ENCODE measurements around the gene CD83. TPM values are rescaled to one million over a fixed set of nuclear protein-coding genes. Genes with fewer than 3 reads are reported as not detected.

CD83 gene
- total and polyA plus RNA-seq, 7 experiments from 2014 or later, result 1.9 to 113 (median 5.1) TPM

GRCh38 chr6:14086701-14087100 lies 30.9 kb upstream of the CD83 start:
- POLR2A ChIA-PET, result no interaction called here
- CTCF ChIA-PET, result no interaction called here
- no peaks in the 10 kb centered on the region for H3K9me3 ChIP-seq (ENCODE audit: control insufficient read depth in 2 of 3, low read length in 3 of 3)
- no peak overlapping the region for H3K4me3 ChIP-seq (ENCODE audit: low read length)
- H3K4me1 Mint-ChIP-seq, result peaks cover 0 to 11% (median 4%) of the 10 kb centered on the region in 7 donors
- no peak overlapping the region for H3K27ac ChIP-seq (ENCODE audit: low read depth, low read length)
- no peak for DNase-seq
- H3K4me3 Mint-ChIP-seq, result no peak overlapping the region
- peaks cover 0 to 4% (median 0%) of the 10 kb centered on the region in 5 donors for H3K36me3 Mint-ChIP-seq
- H3K27me3 ChIP-seq (ENCODE audit: control insufficient read depth in 2 of 2, insufficient read depth in 2 of 2, low read length in 2 of 2), result no peaks in the 10 kb centered on the region
- intact Hi-C loops (cut with micrococcal nuclease), result no loop called here
- H3K36me3 ChIP-seq (ENCODE audit: control insufficient read depth in 2 of 3, insufficient read depth in 3 of 3, low read length in 3 of 3), result no peaks in the 10 kb centered on the region
- peaks cover 0 to 6% (median 4%) of the 10 kb centered on the region in 5 donors for H3K27me3 Mint-ChIP-seq
- no peak for ATAC-seq
- no peak overlapping the region for H3K27ac Mint-ChIP-seq
- no peaks in the 10 kb centered on the region for H3K4me1 ChIP-seq (ENCODE audit: control insufficient read depth in 2 of 2, insufficient read depth in 2 of 2, low read length in 2 of 2)
- H3K9me3 Mint-ChIP-seq, result peaks cover 0 to 2% (median 0%) of the 10 kb centered on the region in 11 donors

- Mint-ChIP-seq H3K27ac (no peak overlapping the region), H3K27me3 (peaks cover 0 to 6% (median 4%) of the 10 kb centered on the region in 5 donors), H3K36me3 (peaks cover 0 to 9% (median 7%) of the 10 kb centered on the region in 5 donors), H3K4me3 (no peak overlapping the region), H3K4me1 (peaks cover 0 to 15% (median 4%) of the 10 kb centered on the region in 7 donors), H3K9me3 (peaks cover 0 to 13% (median 4%) of the 10 kb centered on the region in 11 donors)
- ATAC-seq, result no peak
- H3K4me1 ChIP-seq (ENCODE audit: control insufficient read depth in 2 of 2, insufficient read depth in 2 of 2, low read length in 2 of 2), result no peaks in the 10 kb centered on the region
- H3K4me3 ChIP-seq (ENCODE audit: low read length), result no peak overlapping the region
- H3K36me3 ChIP-seq (ENCODE audit: control insufficient read depth in 2 of 3, insufficient read depth in 3 of 3, low read length in 3 of 3), result no peaks in the 10 kb centered on the region
- ChIA-PET POLR2A (no interaction called here), CTCF (no interaction called here)
- intact Hi-C loops (cut with micrococcal nuclease), result no loop called here
- DNase-seq, result no peak
- H3K27me3 ChIP-seq (ENCODE audit: control insufficient read depth in 2 of 2, insufficient read depth in 2 of 2, low read length in 2 of 2), result peaks cover 0 to 4% of the 10 kb centered on the region in 2 donors
- H3K9me3 ChIP-seq (ENCODE audit: control insufficient read depth in 2 of 3, low read length in 3 of 3), result peaks cover 0 to 5% (median 0%) of the 10 kb centered on the region in 3 experiments
- H3K27ac ChIP-seq (ENCODE audit: low read depth, low read length), result no peak overlapping the region
Observed at GRCh38 chr6:14088600-14089192, 28.9 kb upstream of the CD83 start.

GRCh38 chr6:14089224-14089623 lies 28.3 kb upstream of the CD83 start:
- Mint-ChIP-seq H3K27ac (no peak overlapping the region), H3K27me3 (peaks cover 0 to 6% (median 3%) of the 10 kb centered on the region in 5 donors), H3K4me3 (no peak overlapping the region), H3K9me3 (peaks cover 0 to 14% (median 4%) of the 10 kb centered on the region in 11 donors), H3K36me3 (peaks cover 0 to 9% (median 7%) of the 10 kb centered on the region in 5 donors), H3K4me1 (peaks cover 0 to 21% (median 4%) of the 10 kb centered on the region in 7 donors)
- ChIA-PET CTCF (interaction anchor here (0.6 kb wide), 1 partner anchor 752 kb away, joined by 4 read pairs; no protein-coding TSS in a partner anchor), POLR2A (no interaction called here)
- Histone ChIP-seq H3K27me3 (ENCODE audit: control insufficient read depth in 2 of 2, insufficient read depth in 2 of 2, low read length in 2 of 2) (peaks cover 0 to 4% of the 10 kb centered on the region in 2 donors), H3K9me3 (ENCODE audit: control insufficient read depth in 2 of 3, low read length in 3 of 3) (peaks cover 0 to 5% (median 0%) of the 10 kb centered on the region in 3 experiments), H3K4me3 (ENCODE audit: low read length) (no peak overlapping the region), H3K27ac (ENCODE audit: low read depth, low read length) (no peak overlapping the region), H3K4me1 (ENCODE audit: control insufficient read depth in 2 of 2, insufficient read depth in 2 of 2, low read length in 2 of 2) (no peaks in the 10 kb centered on the region), H3K36me3 (ENCODE audit: control insufficient read depth in 2 of 3, insufficient read depth in 3 of 3, low read length in 3 of 3) (no peaks in the 10 kb centered on the region)
- DNase-seq, result no peak
- no peak for ATAC-seq
- intact Hi-C loops (cut with micrococcal nuclease), result no loop called here

- Mint-ChIP-seq H3K36me3 (peaks cover 0 to 9% (median 7%) of the 10 kb centered on the region in 5 donors), H3K4me3 (no peak overlapping the region), H3K27ac (no peak overlapping the region), H3K27me3 (peaks cover 0 to 6% (median 3%) of the 10 kb centered on the region in 5 donors), H3K4me1 (peaks cover 0 to 35% (median 4%) of the 10 kb centered on the region in 7 donors), H3K9me3 (peaks cover 0 to 15% (median 4%) of the 10 kb centered on the region in 11 donors)
- Histone ChIP-seq H3K4me3 (ENCODE audit: low read length) (no peak overlapping the region), H3K27ac (ENCODE audit: low read depth, low read length) (no peak overlapping the region), H3K4me1 (ENCODE audit: control insufficient read depth in 2 of 2, insufficient read depth in 2 of 2, low read length in 2 of 2) (no peaks in the 10 kb centered on the region), H3K36me3 (ENCODE audit: control insufficient read depth in 2 of 3, insufficient read depth in 3 of 3, low read length in 3 of 3) (no peaks in the 10 kb centered on the region), H3K27me3 (ENCODE audit: control insufficient read depth in 2 of 2, insufficient read depth in 2 of 2, low read length in 2 of 2) (peaks cover 0 to 4% of the 10 kb centered on the region in 2 donors), H3K9me3 (ENCODE audit: control insufficient read depth in 2 of 3, low read length in 3 of 3) (peaks cover 0 to 5% (median 0%) of the 10 kb centered on the region in 3 experiments)
- intact Hi-C loops (cut with micrococcal nuclease), result no loop called here
- CTCF ChIA-PET, result interaction anchor here (0.7 kb wide), 1 partner anchor 192 kb away, joined by 3 read pairs; no protein-coding TSS in a partner anchor
- DNase-seq, result no peak
- POLR2A ChIA-PET, result no interaction called here
- ATAC-seq, result no peak
Observed at GRCh38 chr6:14091339-14091978, 26.1 kb upstream of the CD83 start.

DNA sequence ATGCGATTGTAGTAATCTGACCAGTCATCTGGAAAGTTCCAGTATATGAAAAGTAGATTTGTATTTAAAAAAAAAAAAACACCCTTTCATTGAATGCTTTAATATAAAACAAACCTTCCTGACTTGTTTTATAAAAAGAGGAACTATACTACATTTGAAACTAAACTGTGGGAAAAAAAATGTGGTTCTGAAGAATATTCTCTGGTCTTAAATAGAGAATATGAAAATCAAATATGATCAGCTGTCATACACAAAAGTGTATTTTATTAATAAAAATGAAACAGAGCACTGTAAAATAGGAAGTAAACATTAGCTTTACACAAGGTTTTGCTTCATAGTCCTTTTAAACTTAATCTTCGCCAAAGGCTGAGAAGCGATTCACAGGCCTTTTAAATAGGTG lies 25.3 kb upstream of the CD83 start:
- Mint-ChIP-seq H3K4me1 (peaks cover 0 to 33% (median 4%) of the 10 kb centered on the region in 7 donors), H3K4me3 (no peak overlapping the region), H3K27me3 (peaks cover 0 to 6% (median 3%) of the 10 kb centered on the region in 5 donors), H3K9me3 (peaks cover 0 to 15% (median 4%) of the 10 kb centered on the region in 11 donors), H3K27ac (no peak overlapping the region), H3K36me3 (peaks cover 0 to 9% (median 7%) of the 10 kb centered on the region in 5 donors)
- DNase-seq (no peak), ATAC-seq (no peak)
- Histone ChIP-seq H3K4me1 (ENCODE audit: control insufficient read depth in 2 of 2, insufficient read depth in 2 of 2, low read length in 2 of 2) (no peaks in the 10 kb centered on the region), H3K9me3 (ENCODE audit: control insufficient read depth in 2 of 3, low read length in 3 of 3) (peaks cover 0 to 5% (median 0%) of the 10 kb centered on the region in 3 experiments), H3K36me3 (ENCODE audit: control insufficient read depth in 2 of 3, insufficient read depth in 3 of 3, low read length in 3 of 3) (no peaks in the 10 kb centered on the region), H3K4me3 (ENCODE audit: low read length) (no peak overlapping the region), H3K27ac (ENCODE audit: low read depth, low read length) (no peak overlapping the region), H3K27me3 (ENCODE audit: control insufficient read depth in 2 of 2, insufficient read depth in 2 of 2, low read length in 2 of 2) (peaks cover 0 to 4% of the 10 kb centered on the region in 2 donors)
- ChIA-PET CTCF (no interaction called here), POLR2A (no interaction called here)
- intact Hi-C loops (cut with micrococcal nuclease), result no loop called here

- no peaks in the 10 kb centered on the region for H3K4me1 ChIP-seq (ENCODE audit: control insufficient read depth in 2 of 2, insufficient read depth in 2 of 2, low read length in 2 of 2)
- peaks cover 0 to 15% (median 4%) of the 10 kb centered on the region in 11 donors for H3K9me3 Mint-ChIP-seq
- intact Hi-C loops (cut with micrococcal nuclease), result no loop called here
- H3K27me3 Mint-ChIP-seq, result peaks cover 0 to 6% (median 3%) of the 10 kb centered on the region in 5 donors
- ChIA-PET CTCF (no interaction called here), POLR2A (no interaction called here)
- peaks cover 0 to 4% of the 10 kb centered on the region in 2 donors for H3K27me3 ChIP-seq (ENCODE audit: control insufficient read depth in 2 of 2, insufficient read depth in 2 of 2, low read length in 2 of 2)
- peaks cover 0 to 35% (median 4%) of the 10 kb centered on the region in 7 donors for H3K4me1 Mint-ChIP-seq
- DNase-seq (no peak), ATAC-seq (no peak)
- peaks cover 0 to 9% (median 7%) of the 10 kb centered on the region in 5 donors for H3K36me3 Mint-ChIP-seq
- H3K4me3 Mint-ChIP-seq, result no peak overlapping the region
- no peaks in the 10 kb centered on the region for H3K36me3 ChIP-seq (ENCODE audit: control insufficient read depth in 2 of 3, insufficient read depth in 3 of 3, low read length in 3 of 3)
- H3K9me3 ChIP-seq (ENCODE audit: control insufficient read depth in 2 of 3, low read length in 3 of 3), result peaks cover 0 to 5% (median 0%) of the 10 kb centered on the region in 3 experiments
- peak overlapping the region in 1 of 9 donors; percentile 63 for H3K27ac Mint-ChIP-seq
- no peak overlapping the region for H3K27ac ChIP-seq (ENCODE audit: low read depth, low read length)
- H3K4me3 ChIP-seq (ENCODE audit: low read length), result no peak overlapping the region
Observed at GRCh38 chr6:14092838-14093789, 24.5 kb upstream of the CD83 start.

Data from naive thymus-derived CD4-positive, alpha-beta T cell (primary cell).